Fibroblast of villous mesenchyme (primary cell): ENCODE measurements around the gene LIMCH1. TPM values are rescaled to one million over a fixed set of nuclear protein-coding genes. Genes with fewer than 3 reads are reported as not detected.

Source experiments
- DNase-seq: peaks from one replicate; pipeline ENCODE4 v3.0.0-alpha.2; 2010; ENCODE audit warnings: low read depth
- H3K4me3 ChIP-seq: 2 replicates; pipeline ENCODE4 v1.5.1; 2011; ENCODE audit warnings: low read depth, mild to moderate bottlenecking, low read length
- CTCF ChIP-seq: IDR thresholded peaks from 2 replicates; pipeline ENCODE4 v1.5.1; 2012; ENCODE audit warnings: low read depth, mild to moderate bottlenecking, low read length; ENCODE audit not compliant: insufficient read depth
- total RNA-seq: library from RNA; depleted of rRNA; stranded (reverse); fragments of >200 nt; gene quantifications from 2 replicates; pipeline ENCODE4 v1.2.3, GENCODE V29; 2012

Gene LIMCH1
- total RNA-seq, 1 donor, result 3.9 TPM

DNA sequence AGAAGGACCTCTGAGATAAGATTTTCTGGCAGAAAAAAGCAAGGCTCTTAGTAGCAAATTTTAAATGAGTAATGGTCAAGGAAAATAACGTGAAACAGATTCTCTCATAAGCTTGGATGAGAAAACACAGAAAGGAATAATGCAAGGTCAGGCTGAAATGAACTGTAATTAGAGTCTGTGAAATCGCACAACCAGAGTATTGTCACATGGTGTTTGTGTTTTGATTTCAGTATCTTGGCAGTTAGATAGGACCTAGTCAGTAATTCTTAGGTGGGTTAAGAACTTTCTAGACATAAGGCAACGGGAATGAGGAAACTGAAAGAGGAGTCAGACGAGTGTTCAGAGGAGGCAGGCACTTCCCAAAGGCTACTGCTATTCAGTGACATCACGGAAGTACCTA, 34.6 kb downstream of the LIMCH1 start:
- H3K4me3 ChIP-seq, result no peak overlapping the region
- no peak for TF ChIP-seq CTCF
- peak; percentile 2 for DNase-seq

DNA sequence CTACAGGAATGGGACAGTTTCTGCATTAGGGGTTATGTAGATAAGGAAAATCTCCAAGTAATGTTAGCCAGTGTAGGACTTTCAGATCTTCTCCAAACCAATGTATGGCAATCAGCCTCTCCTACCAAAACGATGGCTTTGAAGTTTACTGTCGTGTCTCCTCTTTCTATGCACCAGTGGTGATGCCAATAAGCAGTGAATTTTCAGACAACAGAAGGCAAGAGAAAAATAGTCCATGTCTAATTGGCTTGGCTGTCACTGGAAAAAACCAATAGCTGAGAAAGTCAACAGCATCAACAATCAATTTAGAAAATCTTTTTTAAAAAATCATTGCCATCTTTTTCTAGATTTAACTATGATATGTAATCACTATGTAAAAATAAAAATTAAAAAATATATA, 35.0 kb downstream of the LIMCH1 start:
- no peak overlapping the region for H3K4me3 ChIP-seq
- no peak for TF ChIP-seq CTCF

GRCh38 chr4:41573502-41574001, 35.6 kb downstream of the LIMCH1 start:
- no peak for DNase-seq
- no peak for TF ChIP-seq CTCF
- H3K4me3 ChIP-seq, result no peak overlapping the region

More for the DNA sequence above, 35.0 kb downstream of the LIMCH1 start:
- no peak for DNase-seq

DNA sequence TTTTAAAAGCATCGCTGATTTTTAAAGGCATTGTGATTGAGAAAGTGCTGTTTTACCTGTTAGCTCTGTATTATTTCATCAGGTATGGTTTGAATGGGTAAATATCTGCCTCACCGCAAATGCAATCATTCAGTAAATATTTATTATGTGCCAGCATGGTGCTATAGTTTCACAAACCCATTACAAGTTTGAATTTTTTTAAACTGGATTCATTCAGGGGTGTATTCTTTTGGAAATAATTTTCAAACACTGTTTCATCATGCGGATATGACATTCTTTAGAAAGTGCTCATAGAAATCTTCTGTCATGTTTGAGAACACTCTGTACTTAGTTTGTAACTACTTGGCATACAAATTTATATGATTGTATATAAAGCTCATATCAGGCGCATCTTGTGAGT, 37.2 kb downstream of the LIMCH1 start:
- no peak for DNase-seq
- no peak for TF ChIP-seq CTCF
- no peak overlapping the region for H3K4me3 ChIP-seq

DNA sequence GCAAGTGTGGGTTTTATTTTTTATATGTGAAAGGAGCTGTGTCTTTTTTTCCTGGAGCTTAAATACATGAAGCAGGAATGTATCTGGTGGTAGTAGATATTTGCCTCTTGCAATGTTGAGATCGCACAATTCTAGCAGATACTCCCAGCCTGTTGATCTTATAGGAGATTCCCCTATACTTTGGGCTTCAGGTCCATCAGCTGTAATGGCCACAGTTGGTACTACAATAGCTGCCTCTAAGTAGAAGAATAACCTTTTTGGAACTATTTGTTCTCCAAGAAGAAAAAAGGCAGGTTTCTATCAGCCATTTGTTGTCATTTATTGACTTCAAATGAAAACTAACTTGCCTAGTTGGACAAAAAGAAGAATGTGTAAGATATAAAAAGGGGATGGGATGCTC, 37.7 kb downstream of the LIMCH1 start:
- no peak for DNase-seq
- TF ChIP-seq CTCF, result no peak
- no peak overlapping the region for H3K4me3 ChIP-seq

DNA sequence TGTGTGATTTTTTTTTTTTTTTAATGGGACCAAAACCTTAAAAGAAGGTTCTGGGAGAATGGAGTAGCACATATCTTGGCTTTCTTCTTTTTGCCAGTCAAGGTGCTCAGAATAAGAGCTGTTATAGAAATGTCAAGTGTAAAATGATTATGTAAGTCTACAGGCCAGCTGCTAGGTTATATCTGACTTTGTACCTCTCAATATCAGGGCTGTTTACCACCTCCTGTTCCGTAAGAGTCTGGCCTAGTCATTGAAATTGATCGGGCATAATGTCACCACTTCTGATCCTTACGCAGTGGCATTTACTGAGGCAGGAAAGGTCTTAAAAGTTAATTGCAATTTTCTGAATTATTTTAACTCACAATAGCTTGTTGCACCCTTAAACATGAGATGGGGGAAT, 41.1 kb downstream of the LIMCH1 start:
- no peak for DNase-seq
- TF ChIP-seq CTCF, result no peak
- H3K4me3 ChIP-seq, result no peak overlapping the region

DNA sequence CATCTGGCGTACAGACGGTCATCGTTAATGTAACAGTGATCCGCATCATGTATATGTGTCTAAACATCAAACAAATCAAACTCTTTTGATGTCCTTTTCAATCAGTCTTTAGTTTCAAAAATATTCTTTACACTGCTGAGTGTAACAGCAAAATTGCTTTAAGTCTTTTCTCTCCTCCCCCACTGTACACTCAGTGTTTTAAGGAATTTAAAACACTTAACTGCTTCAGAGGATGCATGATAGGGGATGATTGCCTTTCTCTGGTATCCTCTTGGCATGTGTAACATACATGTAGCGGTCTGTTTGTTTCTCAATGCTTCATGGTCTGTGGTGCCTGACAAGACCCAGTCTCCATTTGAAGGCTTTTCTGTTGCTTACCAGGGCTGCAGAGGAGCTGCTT, 41.6 kb downstream of the LIMCH1 start:
- no peak for TF ChIP-seq CTCF
- no peak overlapping the region for H3K4me3 ChIP-seq
- no peak for DNase-seq
